Activated B cell treated with CpG ODN at 0.5 μM for 24 hours (primary cell): Measurements from ENCODE around the gene POLE. TPM values are rescaled to one million over a fixed set of nuclear protein-coding genes. Genes with fewer than 3 reads are reported as not detected.

Source experiments
- ATAC-seq: fragments of 200-7000 bp; cut with Tn5 transposase; one replicate; pipeline ENCODE4 v1.10.0; 2021; ENCODE audit warnings: low read depth, mild to moderate bottlenecking, moderate library complexity
- CTCF ChIA-PET: fragments of 350-600 bp; sonication (Branson Sonifier 250); formaldehyde crosslinking; loops from one replicate; lab custom pipeline; 2021; ENCODE audit warnings: antibody characterized with exemption; lab: Charles Lee
- POLR2A ChIA-PET: fragments of 350-600 bp; sonication (Branson Sonifier 250); formaldehyde crosslinking; loops from one replicate; lab custom pipeline; 2021; ENCODE audit warnings: antibody characterized with exemption; lab: Charles Lee
- DNase-seq: peaks from one replicate; pipeline ENCODE4 v3.0.0; 2022
- H3K27ac Mint-ChIP-seq: one replicate; pipeline ENCODE4 v1.8.0; 2020; ENCODE audit warnings: mixed read lengths
- H3K27me3 Mint-ChIP-seq: one replicate; pipeline ENCODE4 v1.8.0; 2021; ENCODE audit warnings: mixed read lengths
- H3K36me3 Mint-ChIP-seq: one replicate; pipeline ENCODE4 v1.8.0; 2021; ENCODE audit warnings: low read depth, mixed read lengths
- H3K4me1 Mint-ChIP-seq: one replicate; pipeline ENCODE4 v1.8.0; 2021; ENCODE audit warnings: mixed read lengths
- H3K4me3 Mint-ChIP-seq: one replicate; pipeline ENCODE4 v1.8.0; 2020; ENCODE audit warnings: mild to moderate bottlenecking, mixed read lengths
- H3K9me3 Mint-ChIP-seq: one replicate; pipeline ENCODE4 v1.8.0; 2020; ENCODE audit warnings: mixed read lengths
- intact Hi-C: fragments of 100-400 bp; cut with micrococcal nuclease; formaldehyde crosslinking; loops from one replicate; pipeline ENCODE4 v1.15.1; 2024
- total RNA-seq: library from RNA; stranded (reverse); gene quantifications from 2 replicates; pipeline ENCODE4 v1.2.3, GENCODE V29; 2022
- TF ChIP-seq, protein P1 (sequence below): fragments of 200-600 bp; IDR thresholded peaks from one replicate; pipeline ENCODE4 v1.8.0; 2022; ENCODE audit warnings: antibody characterized with exemption, mild to moderate bottlenecking

Gene POLE, protein sequence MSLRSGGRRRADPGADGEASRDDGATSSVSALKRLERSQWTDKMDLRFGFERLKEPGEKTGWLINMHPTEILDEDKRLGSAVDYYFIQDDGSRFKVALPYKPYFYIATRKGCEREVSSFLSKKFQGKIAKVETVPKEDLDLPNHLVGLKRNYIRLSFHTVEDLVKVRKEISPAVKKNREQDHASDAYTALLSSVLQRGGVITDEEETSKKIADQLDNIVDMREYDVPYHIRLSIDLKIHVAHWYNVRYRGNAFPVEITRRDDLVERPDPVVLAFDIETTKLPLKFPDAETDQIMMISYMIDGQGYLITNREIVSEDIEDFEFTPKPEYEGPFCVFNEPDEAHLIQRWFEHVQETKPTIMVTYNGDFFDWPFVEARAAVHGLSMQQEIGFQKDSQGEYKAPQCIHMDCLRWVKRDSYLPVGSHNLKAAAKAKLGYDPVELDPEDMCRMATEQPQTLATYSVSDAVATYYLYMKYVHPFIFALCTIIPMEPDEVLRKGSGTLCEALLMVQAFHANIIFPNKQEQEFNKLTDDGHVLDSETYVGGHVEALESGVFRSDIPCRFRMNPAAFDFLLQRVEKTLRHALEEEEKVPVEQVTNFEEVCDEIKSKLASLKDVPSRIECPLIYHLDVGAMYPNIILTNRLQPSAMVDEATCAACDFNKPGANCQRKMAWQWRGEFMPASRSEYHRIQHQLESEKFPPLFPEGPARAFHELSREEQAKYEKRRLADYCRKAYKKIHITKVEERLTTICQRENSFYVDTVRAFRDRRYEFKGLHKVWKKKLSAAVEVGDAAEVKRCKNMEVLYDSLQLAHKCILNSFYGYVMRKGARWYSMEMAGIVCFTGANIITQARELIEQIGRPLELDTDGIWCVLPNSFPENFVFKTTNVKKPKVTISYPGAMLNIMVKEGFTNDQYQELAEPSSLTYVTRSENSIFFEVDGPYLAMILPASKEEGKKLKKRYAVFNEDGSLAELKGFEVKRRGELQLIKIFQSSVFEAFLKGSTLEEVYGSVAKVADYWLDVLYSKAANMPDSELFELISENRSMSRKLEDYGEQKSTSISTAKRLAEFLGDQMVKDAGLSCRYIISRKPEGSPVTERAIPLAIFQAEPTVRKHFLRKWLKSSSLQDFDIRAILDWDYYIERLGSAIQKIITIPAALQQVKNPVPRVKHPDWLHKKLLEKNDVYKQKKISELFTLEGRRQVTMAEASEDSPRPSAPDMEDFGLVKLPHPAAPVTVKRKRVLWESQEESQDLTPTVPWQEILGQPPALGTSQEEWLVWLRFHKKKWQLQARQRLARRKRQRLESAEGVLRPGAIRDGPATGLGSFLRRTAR (N-terminal part only)
- 51.1 and 64.3 TPM in 2 replicates for total RNA-seq

DNA sequence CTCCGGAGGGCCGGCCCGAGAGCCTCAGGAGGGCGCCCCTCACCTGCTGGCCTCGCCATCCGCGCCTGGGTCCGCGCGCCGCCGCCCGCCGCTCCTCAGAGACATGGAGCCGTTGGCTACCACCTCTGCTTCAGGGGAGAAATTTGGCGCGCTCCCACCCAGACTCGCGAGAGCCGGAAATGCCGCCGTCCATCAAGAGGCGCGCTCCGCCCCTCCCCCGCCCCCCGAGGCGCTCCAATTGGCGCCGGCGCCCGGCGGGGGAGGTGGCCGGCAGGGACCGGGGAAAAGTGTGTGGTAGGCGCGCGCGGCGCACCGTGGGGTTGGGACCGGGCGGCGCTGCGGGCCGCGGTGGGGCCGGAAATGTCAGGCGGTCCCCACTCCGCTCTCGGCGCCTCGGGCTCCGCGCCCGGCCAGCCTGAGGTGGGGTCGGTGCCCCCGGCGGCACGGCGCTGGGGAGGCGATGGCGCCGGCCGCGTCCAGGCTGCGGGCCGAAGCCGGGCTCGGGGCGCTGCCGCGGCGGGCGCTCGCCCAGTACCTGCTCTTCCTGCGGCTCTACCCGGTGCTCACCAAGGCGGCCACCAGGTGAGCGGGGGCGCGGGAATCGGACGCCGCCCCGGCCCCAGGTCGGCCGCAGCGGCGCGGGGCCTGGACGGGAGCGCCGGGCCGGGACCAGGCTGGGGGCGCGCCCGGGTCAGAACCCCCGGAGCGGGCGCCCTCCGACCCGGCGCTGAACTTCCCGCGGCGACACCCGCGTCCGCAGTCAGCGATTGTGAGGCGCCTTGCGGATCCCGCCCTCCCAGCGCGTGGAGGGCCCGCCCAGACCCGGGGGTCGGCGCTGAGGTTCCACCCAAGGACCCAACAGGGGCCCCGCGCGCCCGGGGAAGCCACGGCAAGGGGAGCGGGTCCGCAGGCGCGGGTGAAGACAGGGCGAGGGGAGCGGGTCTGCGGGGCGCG lies at the start of gene POLE, which contains the start of gene PXMP2:
TSS of gene POLE (minus strand) at position 132 of the 954 bp plus-strand sequence. CDS start at position 105, 27 bp downstream.
TSS of gene PXMP2 (plus strand) at position 377 of the 954 bp plus-strand sequence. CDS start at position 461, 84 bp downstream.
- CTCF ChIA-PET: no interaction called here
- DNase-seq: peak; percentile 91
- Mint-ChIP-seq H3K27me3 (no peaks in the 10 kb centered on the region), H3K4me1 (peaks cover 16% of the 10 kb centered on the region), H3K9me3 (no peaks in the 10 kb centered on the region), H3K4me3 (peak within 1 kb of the TSS; percentile 83), H3K36me3 (no peaks in the 10 kb centered on the region), H3K27ac (no peak within 1 kb of the TSS)
- peak; percentile 95 for ATAC-seq
- intact Hi-C loops: loop anchor here (1.0 to 2.0 kb wide), 7 partner anchors 23 to 350 kb away; partner anchors contain the start of genes ANKLE2, PGAM5 and ZNF84
- TF ChIP-seq, protein P1, sequence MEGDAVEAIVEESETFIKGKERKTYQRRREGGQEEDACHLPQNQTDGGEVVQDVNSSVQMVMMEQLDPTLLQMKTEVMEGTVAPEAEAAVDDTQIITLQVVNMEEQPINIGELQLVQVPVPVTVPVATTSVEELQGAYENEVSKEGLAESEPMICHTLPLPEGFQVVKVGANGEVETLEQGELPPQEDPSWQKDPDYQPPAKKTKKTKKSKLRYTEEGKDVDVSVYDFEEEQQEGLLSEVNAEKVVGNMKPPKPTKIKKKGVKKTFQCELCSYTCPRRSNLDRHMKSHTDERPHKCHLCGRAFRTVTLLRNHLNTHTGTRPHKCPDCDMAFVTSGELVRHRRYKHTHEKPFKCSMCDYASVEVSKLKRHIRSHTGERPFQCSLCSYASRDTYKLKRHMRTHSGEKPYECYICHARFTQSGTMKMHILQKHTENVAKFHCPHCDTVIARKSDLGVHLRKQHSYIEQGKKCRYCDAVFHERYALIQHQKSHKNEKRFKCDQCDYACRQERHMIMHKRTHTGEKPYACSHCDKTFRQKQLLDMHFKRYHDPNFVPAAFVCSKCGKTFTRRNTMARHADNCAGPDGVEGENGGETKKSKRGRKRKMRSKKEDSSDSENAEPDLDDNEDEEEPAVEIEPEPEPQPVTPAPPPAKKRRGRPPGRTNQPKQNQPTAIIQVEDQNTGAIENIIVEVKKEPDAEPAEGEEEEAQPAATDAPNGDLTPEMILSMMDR: no peak
- POLR2A ChIA-PET: interaction anchor here (0.6 kb wide), 1 partner anchor 211 kb away, joined by 3 read pairs; no protein-coding TSS in a partner anchor

DNA sequence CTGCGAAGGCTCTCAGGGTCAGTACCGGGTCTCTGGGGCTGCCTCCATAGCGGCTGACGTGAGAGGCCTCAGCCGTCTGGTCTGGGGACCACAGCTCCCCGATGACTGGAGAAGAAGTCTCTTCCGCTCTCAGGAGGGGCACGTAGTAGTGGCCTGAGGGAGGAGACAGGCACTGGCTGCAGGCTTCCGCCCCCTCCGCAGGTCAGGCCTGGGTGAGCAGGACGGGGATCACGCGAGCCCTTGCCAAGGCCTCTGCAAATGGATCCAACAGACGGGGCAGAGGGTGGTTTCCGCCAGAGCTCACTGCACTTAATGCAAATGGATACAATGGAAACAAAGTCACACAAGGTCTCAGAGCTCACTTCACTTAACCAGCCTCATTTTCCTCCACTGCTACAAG lies 49.8 kb upstream of the POLE start:
- ChIA-PET POLR2A (no interaction called here), CTCF (no interaction called here)
- Mint-ChIP-seq H3K36me3 (peaks cover 93% of the 10 kb centered on the region), H3K27ac (no peak overlapping the region), H3K27me3 (no peaks in the 10 kb centered on the region), H3K4me1 (peaks cover 4% of the 10 kb centered on the region), H3K4me3 (no peak overlapping the region), H3K9me3 (no peaks in the 10 kb centered on the region)
- DNase-seq (no peak), ATAC-seq (no peak)
- TF ChIP-seq, protein P1: no peak
- intact Hi-C loops: no loop called here

DNA sequence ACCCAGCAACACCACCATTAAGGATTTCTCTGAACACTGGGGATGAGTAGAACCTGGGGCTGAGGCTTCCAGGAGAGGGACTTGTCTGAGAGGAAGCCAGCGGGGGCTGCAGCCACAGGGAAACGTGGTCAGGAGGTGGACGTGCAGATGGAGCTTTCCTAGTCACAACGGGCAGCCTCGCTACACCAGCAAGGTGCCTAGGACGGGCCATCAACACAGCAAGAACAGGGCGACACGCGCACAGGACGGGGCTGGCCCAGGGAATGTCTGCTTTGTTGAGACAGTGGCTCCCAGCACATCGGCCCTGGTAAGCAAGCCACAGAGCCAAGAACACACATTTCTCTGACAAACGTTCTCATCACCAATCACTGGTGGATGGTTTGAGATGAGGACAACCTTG lies 49.2 kb upstream of the POLE start:
- TF ChIP-seq, protein P1: no peak
- intact Hi-C loops: no loop called here
- no peaks in the 10 kb centered on the region for H3K9me3 Mint-ChIP-seq
- no peaks in the 10 kb centered on the region for H3K4me1 Mint-ChIP-seq
- peaks cover 93% of the 10 kb centered on the region for H3K36me3 Mint-ChIP-seq
- DNase-seq (no peak), ATAC-seq (no peak)
- H3K27ac Mint-ChIP-seq: no peak overlapping the region
- no peaks in the 10 kb centered on the region for H3K27me3 Mint-ChIP-seq
- H3K4me3 Mint-ChIP-seq: no peak overlapping the region
- POLR2A ChIA-PET: no interaction called here
- CTCF ChIA-PET: no interaction called here

DNA sequence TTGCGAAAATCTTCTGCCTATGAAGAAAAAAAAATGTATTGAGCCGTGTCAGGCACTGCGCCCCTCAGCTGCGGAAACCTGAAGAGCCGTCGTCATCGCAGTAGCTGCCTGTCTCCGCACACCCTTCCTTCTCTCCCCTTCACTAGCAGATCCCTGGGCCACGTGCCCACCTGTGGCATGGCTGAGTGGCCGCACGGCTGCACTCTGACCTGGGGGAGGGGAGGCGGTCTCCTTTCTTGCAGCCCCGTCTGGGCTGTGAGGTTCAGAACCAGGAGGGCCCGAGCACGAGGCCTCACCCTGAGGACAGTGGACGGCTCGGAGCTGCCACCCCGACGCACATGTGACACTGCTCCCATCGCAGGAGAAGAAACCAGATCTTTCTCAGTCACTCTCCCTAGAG lies 48.4 kb upstream of the POLE start:
- TF ChIP-seq, protein P1: no peak
- no peak for DNase-seq
- POLR2A ChIA-PET: no interaction called here
- Mint-ChIP-seq H3K27me3 (no peaks in the 10 kb centered on the region), H3K27ac (no peak overlapping the region), H3K36me3 (peaks cover 92% of the 10 kb centered on the region), H3K4me1 (no peaks in the 10 kb centered on the region), H3K4me3 (no peak overlapping the region), H3K9me3 (no peaks in the 10 kb centered on the region)
- intact Hi-C loops: no loop called here
- CTCF ChIA-PET: no interaction called here
- ATAC-seq: no peak
